GM21576 (cell line): ENCODE results near the gene PCNA.

Experiments used
- ATAC-seq: cut with Tn5 transposase; IDR thresholded peaks from one replicate; pipeline ENCODE4 v1.9.1; 2021; ENCODE audit warnings: mild to moderate bottlenecking, moderate library complexity; ENCODE audit not compliant: unreplicated experiment

PCNA gene

GRCh38 chr20:5069141-5069806 lies 50.5 kb downstream of the PCNA start:
- ATAC-seq: no peak

DNA sequence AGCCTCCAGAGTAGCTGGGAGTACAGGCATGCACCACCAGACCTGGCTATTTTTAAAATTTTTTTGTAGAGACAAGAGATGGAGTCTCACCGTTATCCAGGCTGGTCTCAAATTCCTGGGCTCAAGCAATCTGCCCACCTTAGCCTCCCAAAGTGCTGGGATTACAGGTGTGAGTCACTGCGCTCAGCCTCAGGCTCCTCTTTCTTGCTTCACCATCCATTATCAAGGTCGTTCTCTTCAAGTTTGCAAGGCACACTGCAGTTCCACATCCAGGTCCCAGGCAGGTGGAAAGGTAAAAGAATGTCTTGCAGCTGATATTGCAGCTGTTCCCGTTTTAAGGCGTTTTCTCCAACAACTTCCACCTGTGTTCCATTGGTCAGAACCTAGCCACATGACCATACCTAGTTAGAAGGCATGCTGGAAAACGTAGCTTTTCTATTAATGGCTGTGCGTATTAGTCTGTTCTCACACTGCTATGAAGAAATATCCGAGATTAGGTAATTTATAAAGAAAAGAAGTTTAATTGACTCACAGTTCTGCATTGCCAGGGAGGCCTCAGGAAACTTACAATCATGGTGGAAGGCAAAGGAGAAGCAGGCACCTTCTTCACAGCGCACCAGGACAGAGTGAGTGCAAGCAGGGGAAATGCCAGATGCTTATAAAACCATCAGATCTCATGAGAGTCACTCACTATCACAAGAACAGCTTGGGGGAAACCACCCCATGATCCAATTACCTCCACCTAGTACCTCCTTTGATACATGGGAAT lies 51.7 kb downstream of the PCNA start:
- ATAC-seq: no peak

- no peak for ATAC-seq
Observed at GRCh38 chr20:5065879-5066383, 53.8 kb downstream of the PCNA start.

DNA sequence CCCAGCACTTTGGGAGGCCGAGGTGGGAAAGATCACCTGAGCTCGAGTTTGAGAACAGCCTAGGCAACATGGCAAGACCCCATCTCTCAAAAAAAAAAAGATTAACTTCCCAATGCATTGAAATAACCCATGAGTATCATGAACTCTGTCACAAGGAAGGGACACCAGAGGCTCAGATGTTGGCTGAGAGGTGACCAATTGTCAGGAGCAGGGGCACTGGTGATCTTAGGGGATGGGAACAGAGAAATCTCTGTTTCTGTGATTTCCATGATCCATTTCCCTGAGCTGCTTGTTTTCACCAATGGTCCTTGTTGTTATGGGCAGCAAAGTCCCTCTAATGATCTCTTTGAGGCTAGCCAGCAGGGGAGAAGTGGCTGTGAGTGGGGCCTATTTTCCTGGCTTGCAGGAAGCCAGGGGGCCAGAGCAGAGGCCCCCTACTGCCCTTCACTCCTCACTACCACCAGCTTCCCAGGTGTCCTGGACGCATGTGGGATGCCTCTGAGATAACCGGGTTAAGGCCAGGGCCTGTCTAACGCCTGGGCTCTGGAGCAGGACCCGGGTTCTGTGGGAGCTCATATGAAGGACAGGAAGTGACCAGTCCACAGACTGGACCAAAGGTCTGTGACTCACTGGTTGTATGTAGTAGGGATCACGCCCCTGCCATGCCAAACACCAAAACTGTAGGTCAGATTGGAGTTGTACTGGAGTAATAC lies 54.4 kb downstream of the PCNA start:
- ATAC-seq: no peak
